Keratinocyte (primary cell): Measurements from ENCODE around the gene MTHFR.

Experiments
- EZH2 ChIP-seq: IDR thresholded peaks from one replicate; pipeline ENCODE4 v1.6.1; 2012; ENCODE audit warnings: inconsistent platforms, mild to moderate bottlenecking, low read length, moderate library complexity
- TF ChIP-seq, protein P1 (sequence below), 3 experiments: IDR thresholded peaks in 1 of 3; conservative IDR thresholded peaks in 1 of 3; optimal IDR thresholded peaks in 1 of 3; 2 replicates in 2 of 3; 3 replicates in 1 of 3; pipeline versions ENCODE3 to v1.5.1; 2011; ENCODE audit warnings: low read length in 3 of 3, mild to moderate bottlenecking in 3 of 3, moderate library complexity in 2 of 3, control low read depth in 1 of 3, inconsistent platforms in 1 of 3; ENCODE audit not compliant: insufficient read depth in 2 of 3; ENCODE audit errors: extremely low read depth in 1 of 3

DNA sequence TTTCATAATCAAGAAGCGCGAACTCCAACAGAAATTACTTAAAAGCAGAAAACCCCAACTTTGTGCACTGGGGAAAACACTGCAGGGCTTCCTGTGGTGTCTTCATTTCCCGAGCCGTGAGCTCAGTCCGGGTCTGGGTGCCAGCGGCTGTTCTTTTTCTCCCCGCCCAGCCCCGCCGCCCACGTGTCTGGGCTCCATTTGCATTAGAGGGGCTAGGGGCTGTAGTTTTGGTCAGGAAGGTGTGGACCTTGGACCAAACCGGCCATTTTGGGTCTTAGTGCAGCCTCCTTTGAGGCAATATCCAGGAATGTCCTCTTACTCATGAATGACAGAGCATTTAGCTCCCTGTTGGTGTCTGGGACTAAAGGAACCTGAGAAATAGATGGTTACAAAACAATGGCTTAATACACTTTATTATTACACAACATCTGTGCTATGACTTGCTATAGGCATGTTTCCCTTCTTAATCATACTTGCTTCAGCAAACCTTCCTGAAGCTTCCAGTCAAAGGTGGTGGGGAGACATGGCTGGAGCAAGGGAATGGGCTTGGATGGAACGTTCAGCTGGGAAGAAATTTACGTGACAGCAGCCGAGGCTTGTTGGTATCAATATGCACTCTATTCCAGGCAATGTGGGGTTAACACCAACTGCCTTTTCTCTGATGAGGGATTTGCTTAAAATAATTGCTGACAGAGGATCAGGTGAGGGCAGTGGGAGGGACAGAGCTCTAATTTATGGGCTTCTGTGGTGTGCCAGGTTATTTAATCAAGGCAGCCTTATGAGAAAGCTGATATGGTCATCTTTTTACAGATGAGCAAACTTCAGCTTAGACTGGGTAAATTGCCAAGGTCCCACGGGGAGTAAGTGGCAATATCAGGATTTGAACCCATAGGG, 68.8 kb downstream of the MTHFR start:
- TF ChIP-seq, protein P1, sequence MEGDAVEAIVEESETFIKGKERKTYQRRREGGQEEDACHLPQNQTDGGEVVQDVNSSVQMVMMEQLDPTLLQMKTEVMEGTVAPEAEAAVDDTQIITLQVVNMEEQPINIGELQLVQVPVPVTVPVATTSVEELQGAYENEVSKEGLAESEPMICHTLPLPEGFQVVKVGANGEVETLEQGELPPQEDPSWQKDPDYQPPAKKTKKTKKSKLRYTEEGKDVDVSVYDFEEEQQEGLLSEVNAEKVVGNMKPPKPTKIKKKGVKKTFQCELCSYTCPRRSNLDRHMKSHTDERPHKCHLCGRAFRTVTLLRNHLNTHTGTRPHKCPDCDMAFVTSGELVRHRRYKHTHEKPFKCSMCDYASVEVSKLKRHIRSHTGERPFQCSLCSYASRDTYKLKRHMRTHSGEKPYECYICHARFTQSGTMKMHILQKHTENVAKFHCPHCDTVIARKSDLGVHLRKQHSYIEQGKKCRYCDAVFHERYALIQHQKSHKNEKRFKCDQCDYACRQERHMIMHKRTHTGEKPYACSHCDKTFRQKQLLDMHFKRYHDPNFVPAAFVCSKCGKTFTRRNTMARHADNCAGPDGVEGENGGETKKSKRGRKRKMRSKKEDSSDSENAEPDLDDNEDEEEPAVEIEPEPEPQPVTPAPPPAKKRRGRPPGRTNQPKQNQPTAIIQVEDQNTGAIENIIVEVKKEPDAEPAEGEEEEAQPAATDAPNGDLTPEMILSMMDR (optimal IDR thresholded peaks at IDR 0.05 in 1 of 3, IDR thresholded peaks at IDR 0.05 in 1 of 3, conservative IDR thresholded peaks at IDR 0.05 in 1 of 3; ENCODE audit: extremely low read depth in 1 of 3, insufficient read depth in 2 of 3, low read length in 3 of 3), result no peak
- TF ChIP-seq EZH2, result no peak
